Astrocyte (in vitro differentiated cells and primary cell): Measurements from ENCODE around the gene IL9. TPM values are rescaled to one million over a fixed set of nuclear protein-coding genes. Genes with fewer than 3 reads are reported as not detected.

Experiments used
- DNase-seq: peaks from one replicate; pipeline ENCODE4 v3.0.0-alpha.2; 2010; ENCODE audit warnings: low read depth
- FAIRE-seq: peaks from 2 replicates; lab custom pipeline; 2011; peaks lifted over from hg19 to GRCh38; lab: Jason Lieb, UNC
- H2AFZ ChIP-seq: 2 replicates; pipeline ENCODE4 v1.6.0; 2012; ENCODE audit warnings: low read depth, low read length, inconsistent platforms
- H3K27ac ChIP-seq: 2 replicates; pipeline ENCODE4 v1.5.1; 2011; ENCODE audit warnings: low read depth, low read length, inconsistent platforms
- H3K27me3 ChIP-seq: 2 replicates; pipeline ENCODE4 v1.6.0; 2011; ENCODE audit warnings: low read length, inconsistent platforms; ENCODE audit not compliant: insufficient read depth
- H3K36me3 ChIP-seq: 2 replicates; pipeline ENCODE4 v1.5.1; 2011; ENCODE audit warnings: low read length, inconsistent platforms; ENCODE audit not compliant: insufficient read depth
- H3K4me1 ChIP-seq: 2 replicates; pipeline ENCODE4 v1.5.1; 2011; ENCODE audit warnings: low read length, inconsistent platforms; ENCODE audit not compliant: insufficient read depth
- H3K4me2 ChIP-seq: 2 replicates; pipeline ENCODE4 v1.6.0; 2012; ENCODE audit warnings: low read length, inconsistent platforms
- H3K4me3 ChIP-seq: 2 replicates; pipeline ENCODE4 v1.5.1; 2011; ENCODE audit warnings: low read depth, mild to moderate bottlenecking, low read length, inconsistent platforms; ENCODE audit not compliant: insufficient read depth
- H3K79me2 ChIP-seq: 2 replicates; pipeline ENCODE4 v1.6.0; 2012; ENCODE audit warnings: mild to moderate bottlenecking, low read length, inconsistent platforms; ENCODE audit not compliant: insufficient read depth
- H3K9ac ChIP-seq: 2 replicates; pipeline ENCODE4 v1.6.0; 2012; ENCODE audit warnings: mild to moderate bottlenecking, low read length, inconsistent platforms
- H3K9me3 ChIP-seq: 2 replicates; pipeline ENCODE4 v1.5.1; 2012; ENCODE audit warnings: low read depth, mild to moderate bottlenecking, low read length, inconsistent platforms; ENCODE audit not compliant: insufficient read depth
- H4K20me1 ChIP-seq: 2 replicates; pipeline ENCODE4 v1.6.0; 2012; ENCODE audit warnings: low read length, inconsistent platforms; ENCODE audit not compliant: insufficient read depth
- H3K27ac Mint-ChIP-seq: one replicate; pipeline ENCODE4 v1.8.0; 2021; ENCODE audit warnings: mild to moderate bottlenecking, mixed read lengths; ENCODE audit not compliant: unreplicated experiment
- H3K27me3 Mint-ChIP-seq: one replicate; pipeline ENCODE4 v1.8.0; 2021; ENCODE audit warnings: low read depth, mixed read lengths; ENCODE audit not compliant: unreplicated experiment
- H3K36me3 Mint-ChIP-seq: one replicate; pipeline ENCODE4 v1.8.0; 2021; ENCODE audit warnings: low read depth, mixed read lengths; ENCODE audit not compliant: unreplicated experiment
- H3K4me1 Mint-ChIP-seq: one replicate; pipeline ENCODE4 v1.8.0; 2021; ENCODE audit warnings: low read depth, mixed read lengths; ENCODE audit not compliant: unreplicated experiment
- H3K4me3 Mint-ChIP-seq: one replicate; pipeline ENCODE4 v1.8.0; 2021; ENCODE audit warnings: mild to moderate bottlenecking, moderate library complexity, mixed read lengths; ENCODE audit not compliant: unreplicated experiment
- H3K9me3 Mint-ChIP-seq: one replicate; pipeline ENCODE4 v1.8.0; 2021; ENCODE audit warnings: mild to moderate bottlenecking, mixed read lengths; ENCODE audit not compliant: unreplicated experiment
- EZH2 ChIP-seq: IDR thresholded peaks from 2 replicates; pipeline ENCODE4 v1.6.1; 2012; ENCODE audit warnings: mild to moderate bottlenecking, low read length, inconsistent platforms; ENCODE audit not compliant: insufficient read depth
- total RNA-seq: library from RNA; stranded (reverse); gene quantifications from 2 replicates; pipeline ENCODE4 v1.2.1, GENCODE V29; 2021
- TF ChIP-seq, protein P1 (sequence below): IDR thresholded peaks from 2 replicates; pipeline ENCODE4 v1.5.1; 2011; ENCODE audit warnings: low read depth, mild to moderate bottlenecking, inconsistent platforms, low read length, moderate library complexity; ENCODE audit not compliant: insufficient read depth

Gene IL9
- total RNA-seq, 1 donor from 2014 or later: not detected

DNA sequence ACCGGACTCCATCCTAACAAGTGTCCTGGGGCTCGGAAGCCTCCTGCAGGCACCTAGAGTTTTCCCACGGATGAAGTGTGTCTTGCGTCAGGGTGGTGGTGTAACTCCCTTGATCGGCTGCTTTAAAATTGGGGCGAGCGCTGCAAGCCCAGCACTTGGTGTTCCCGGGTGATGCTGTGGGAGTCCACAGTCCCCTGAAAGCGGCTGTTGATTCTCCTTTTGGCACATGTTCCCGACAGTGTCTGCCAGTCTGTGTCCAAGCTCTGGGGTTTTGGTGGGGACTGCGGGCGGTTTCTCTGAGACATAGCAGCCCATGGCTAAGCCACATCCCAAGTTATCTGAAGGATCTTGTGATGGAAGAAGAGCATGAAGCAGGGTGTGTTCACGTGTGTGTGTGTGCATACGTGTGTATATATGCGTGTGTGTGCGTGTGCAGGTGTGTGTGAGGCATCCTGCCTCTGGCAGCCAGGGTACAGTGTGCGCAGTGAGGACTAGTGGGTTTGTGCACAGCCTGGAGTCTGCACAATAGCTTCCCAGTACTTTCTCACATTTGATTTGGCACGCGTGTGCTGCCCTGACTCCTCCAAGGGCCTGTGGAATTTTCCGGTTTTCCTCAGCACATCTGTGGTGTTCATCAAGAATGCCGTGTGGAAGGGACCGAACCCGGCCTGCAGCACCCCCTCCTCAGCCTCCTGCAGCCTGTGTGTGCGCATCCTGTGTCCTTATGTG lies 44.3 kb downstream of the IL9 start:
- H3K4me1 ChIP-seq: no peaks in the 10 kb centered on the region
- H3K79me2 ChIP-seq: no peaks in the 10 kb centered on the region
- H3K4me2 ChIP-seq: no peak overlapping the region
- H3K4me3 ChIP-seq: no peak overlapping the region
- no peak overlapping the region for H3K9ac ChIP-seq
- H3K9me3 ChIP-seq: no peaks in the 10 kb centered on the region
- no peak for TF ChIP-seq EZH2
- TF ChIP-seq, protein P1, sequence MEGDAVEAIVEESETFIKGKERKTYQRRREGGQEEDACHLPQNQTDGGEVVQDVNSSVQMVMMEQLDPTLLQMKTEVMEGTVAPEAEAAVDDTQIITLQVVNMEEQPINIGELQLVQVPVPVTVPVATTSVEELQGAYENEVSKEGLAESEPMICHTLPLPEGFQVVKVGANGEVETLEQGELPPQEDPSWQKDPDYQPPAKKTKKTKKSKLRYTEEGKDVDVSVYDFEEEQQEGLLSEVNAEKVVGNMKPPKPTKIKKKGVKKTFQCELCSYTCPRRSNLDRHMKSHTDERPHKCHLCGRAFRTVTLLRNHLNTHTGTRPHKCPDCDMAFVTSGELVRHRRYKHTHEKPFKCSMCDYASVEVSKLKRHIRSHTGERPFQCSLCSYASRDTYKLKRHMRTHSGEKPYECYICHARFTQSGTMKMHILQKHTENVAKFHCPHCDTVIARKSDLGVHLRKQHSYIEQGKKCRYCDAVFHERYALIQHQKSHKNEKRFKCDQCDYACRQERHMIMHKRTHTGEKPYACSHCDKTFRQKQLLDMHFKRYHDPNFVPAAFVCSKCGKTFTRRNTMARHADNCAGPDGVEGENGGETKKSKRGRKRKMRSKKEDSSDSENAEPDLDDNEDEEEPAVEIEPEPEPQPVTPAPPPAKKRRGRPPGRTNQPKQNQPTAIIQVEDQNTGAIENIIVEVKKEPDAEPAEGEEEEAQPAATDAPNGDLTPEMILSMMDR: no peak
- FAIRE-seq: no peak
- Mint-ChIP-seq H3K9me3 (peaks cover 9% of the 10 kb centered on the region), H3K4me1 (peaks cover 6% of the 10 kb centered on the region), H3K4me3 (no peak overlapping the region), H3K27me3 (peaks cover 42% of the 10 kb centered on the region), H3K36me3 (no peaks in the 10 kb centered on the region), H3K27ac (no peak overlapping the region)
- no peak overlapping the region for H2AFZ ChIP-seq
- no peaks in the 10 kb centered on the region for H3K36me3 ChIP-seq
- H3K27me3 ChIP-seq: no peaks in the 10 kb centered on the region
- no peaks in the 10 kb centered on the region for H4K20me1 ChIP-seq
- no peak overlapping the region for H3K27ac ChIP-seq
- no peak for DNase-seq

DNA sequence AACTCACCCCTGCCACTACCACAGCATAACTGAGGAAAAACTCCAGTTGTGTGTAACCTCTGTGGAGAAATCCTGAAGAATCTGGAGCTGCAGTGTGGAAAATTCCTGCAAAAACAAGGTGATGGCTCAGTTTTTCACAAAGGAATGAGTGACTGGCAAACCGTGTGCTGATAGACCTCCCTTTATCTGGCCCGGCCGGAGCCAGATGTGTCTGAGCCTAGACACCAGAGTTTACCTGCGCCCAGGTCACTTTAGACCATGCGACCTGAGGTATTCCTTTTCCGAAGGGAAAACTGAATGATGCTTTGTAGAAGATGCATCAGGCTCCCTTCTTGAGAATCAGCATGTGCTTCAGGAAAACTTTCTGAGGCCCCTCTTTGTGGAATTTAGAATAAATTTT lies 45.0 kb downstream of the IL9 start:
- no peaks in the 10 kb centered on the region for H3K9me3 ChIP-seq
- TF ChIP-seq EZH2: no peak
- TF ChIP-seq, protein P1: no peak
- Mint-ChIP-seq H3K36me3 (no peaks in the 10 kb centered on the region), H3K27me3 (peaks cover 38% of the 10 kb centered on the region), H3K4me3 (no peak overlapping the region), H3K27ac (no peak overlapping the region), H3K4me1 (peaks cover 6% of the 10 kb centered on the region), H3K9me3 (peaks cover 9% of the 10 kb centered on the region)
- no peaks in the 10 kb centered on the region for H4K20me1 ChIP-seq
- no peaks in the 10 kb centered on the region for H3K36me3 ChIP-seq
- no peak overlapping the region for H3K9ac ChIP-seq
- H3K4me3 ChIP-seq: no peak overlapping the region
- no peak overlapping the region for H3K27ac ChIP-seq
- no peak for DNase-seq
- FAIRE-seq: no peak
- H3K4me2 ChIP-seq: no peak overlapping the region
- H3K4me1 ChIP-seq: no peaks in the 10 kb centered on the region
- H3K79me2 ChIP-seq: no peaks in the 10 kb centered on the region
- H2AFZ ChIP-seq: no peak overlapping the region
- H3K27me3 ChIP-seq: no peaks in the 10 kb centered on the region

DNA sequence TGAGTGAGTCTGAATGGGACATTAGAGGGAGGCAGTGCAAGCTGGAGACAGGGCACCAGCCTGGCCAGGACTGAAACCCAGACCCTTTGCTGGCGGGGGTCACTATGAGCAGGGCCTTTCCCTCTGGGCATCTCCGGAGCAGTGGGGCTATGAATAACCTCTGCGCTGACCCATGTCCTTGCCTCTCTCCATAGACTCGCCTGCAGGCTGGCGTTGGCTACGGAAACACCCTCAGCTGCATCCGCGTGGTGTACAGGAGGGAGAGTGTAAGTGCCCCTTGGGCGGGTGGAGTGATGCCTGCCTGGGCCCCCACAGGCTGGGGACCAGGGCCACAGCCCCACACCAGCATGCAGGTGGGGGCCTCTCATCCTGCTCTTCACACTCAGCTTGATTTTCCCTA lies 45.4 kb downstream of the IL9 start:
- no peaks in the 10 kb centered on the region for H4K20me1 ChIP-seq
- peaks cover 9% of the 10 kb centered on the region for H3K9me3 Mint-ChIP-seq
- H3K27me3 Mint-ChIP-seq: peaks cover 36% of the 10 kb centered on the region

More for the DNA sequence above, 45.4 kb downstream of the IL9 start:
- TF ChIP-seq, protein P1: no peak
- TF ChIP-seq EZH2: no peak
- Mint-ChIP-seq H3K27ac (no peak overlapping the region), H3K4me1 (peaks cover 6% of the 10 kb centered on the region), H3K4me3 (no peak overlapping the region), H3K36me3 (no peaks in the 10 kb centered on the region)
- Histone ChIP-seq H3K9ac (no peak overlapping the region), H3K36me3 (no peaks in the 10 kb centered on the region), H3K4me1 (no peaks in the 10 kb centered on the region), H3K79me2 (no peaks in the 10 kb centered on the region), H2AFZ (no peak overlapping the region), H3K27ac (no peak overlapping the region), H3K9me3 (no peaks in the 10 kb centered on the region), H3K4me3 (no peak overlapping the region), H3K4me2 (no peak overlapping the region), H3K27me3 (no peaks in the 10 kb centered on the region)
- DNase-seq: no peak
- FAIRE-seq: no peak
